Heart left ventricle (tissue), 13 donors: ENCODE measurements around the gene CPNE4.

Experiments used
- POLR2A ChIP-seq, 2 donors: fragments of 450-650 bp; IDR thresholded peaks; one replicate each; pipeline ENCODE4 v1.6.1; 2017; ENCODE audit warnings: antibody characterized with exemption in 2 of 2, mild to moderate bottlenecking in 2 of 2, moderate library complexity in 2 of 2
- TF ChIP-seq, protein P1 (sequence below), 12 donors: fragments of 200-600 bp; sonication (generic) in 4 of 12; IDR thresholded peaks; one replicate each; pipeline versions ENCODE4 v1.5.0 to v1.8.0; 2018 to 2022; ENCODE audit warnings: antibody characterized with exemption in 12 of 12, mild to moderate bottlenecking in 5 of 12
- donor health status: ischemic (EF 13 %, LVEDD 7.1; RV severe dilation, severe dysfunction).
- donor health status: DM: no; HTN: yes; CAD: no.
- donor health status: DM: no; HTN: no; CAD: no.
- donor health status: ischemic (EF 25% LVEDD 6.9; RV normal size, moderate dysfunction).
- donor health status: ischemic (EF 25% LVEDD 5.7; RV mildly dilated, moderate dysfunction).
- donor health status: ischemic (EF 35%, LVEDD 5.7; RV mildly dilated, moderate dysfunction).
- donor health status: nonischemic (EF 11% LVEDD 7.7; RV severe dilation, severe dysfunction).
- donor health status: DM: yes; HTN: yes; CAD: no.
- donor health status: PGD.
- donor health status: ischemic (EF 29% LVEDD 5.4; RV normal size, mild dysfunction).
- donor health status: nonischemic (EF 23%, LVEDD 6.1; RV moderate dilation, normal function).

DNA sequence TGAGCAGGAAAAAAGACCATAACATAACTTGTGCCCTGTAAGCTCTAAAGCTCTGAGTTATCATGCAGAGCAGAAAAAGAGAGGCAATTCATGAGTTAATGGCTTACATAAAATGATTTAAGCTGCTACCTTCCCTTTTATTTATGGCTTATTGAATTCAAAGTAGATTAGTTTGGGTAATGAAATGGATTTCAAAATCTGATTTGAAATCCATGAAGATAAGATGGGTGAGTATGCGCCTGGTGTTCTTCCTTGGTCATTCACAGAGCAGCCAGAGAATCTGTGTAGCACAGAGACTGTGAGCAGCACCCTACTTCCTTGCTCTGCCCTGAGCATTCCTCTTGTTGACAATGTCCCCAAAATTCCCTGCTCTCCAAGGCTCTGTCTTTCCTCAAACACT, 495.8 kb downstream of the CPNE4 start:
- TF ChIP-seq POLR2A (IDR thresholded peaks at IDR 0.05) = no peak
- TF ChIP-seq, protein P1, sequence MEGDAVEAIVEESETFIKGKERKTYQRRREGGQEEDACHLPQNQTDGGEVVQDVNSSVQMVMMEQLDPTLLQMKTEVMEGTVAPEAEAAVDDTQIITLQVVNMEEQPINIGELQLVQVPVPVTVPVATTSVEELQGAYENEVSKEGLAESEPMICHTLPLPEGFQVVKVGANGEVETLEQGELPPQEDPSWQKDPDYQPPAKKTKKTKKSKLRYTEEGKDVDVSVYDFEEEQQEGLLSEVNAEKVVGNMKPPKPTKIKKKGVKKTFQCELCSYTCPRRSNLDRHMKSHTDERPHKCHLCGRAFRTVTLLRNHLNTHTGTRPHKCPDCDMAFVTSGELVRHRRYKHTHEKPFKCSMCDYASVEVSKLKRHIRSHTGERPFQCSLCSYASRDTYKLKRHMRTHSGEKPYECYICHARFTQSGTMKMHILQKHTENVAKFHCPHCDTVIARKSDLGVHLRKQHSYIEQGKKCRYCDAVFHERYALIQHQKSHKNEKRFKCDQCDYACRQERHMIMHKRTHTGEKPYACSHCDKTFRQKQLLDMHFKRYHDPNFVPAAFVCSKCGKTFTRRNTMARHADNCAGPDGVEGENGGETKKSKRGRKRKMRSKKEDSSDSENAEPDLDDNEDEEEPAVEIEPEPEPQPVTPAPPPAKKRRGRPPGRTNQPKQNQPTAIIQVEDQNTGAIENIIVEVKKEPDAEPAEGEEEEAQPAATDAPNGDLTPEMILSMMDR (IDR thresholded peaks at IDR 0.05) = no peak
